GM11168 (cell line): ENCODE measurements around the gene C1RL.
"Not testable (repeated sequence)": the region's sequence is repeated elsewhere in the genome, so short reads cannot be mapped to it uniquely, and the experiment has no call there.

ENCODE experiments used
- in situ Hi-C: fragments of 300-500 bp; cut with MboI; formaldehyde crosslinking; loops from one replicate; pipeline ENCODE4 v1.12.0; 2022; ENCODE audit warnings: low sequenced_read_pairs; ENCODE audit not compliant: unreplicated experiment

Gene C1RL

GRCh38 chr12:7117670-7118069, 8.7 kb upstream of the C1RL start:
- in situ Hi-C loops, result no loop called here

- in situ Hi-C loops, result no loop called here
Observed at GRCh38 chr12:7116916-7117315, 7.9 kb upstream of the C1RL start.

GRCh38 chr12:7116196-7116595, 7.2 kb upstream of the C1RL start:
- in situ Hi-C loops, result no loop called here

- in situ Hi-C loops, result no loop called here
Observed at GRCh38 chr12:7114851-7115250, 5.8 kb upstream of the C1RL start.

GRCh38 chr12:7114008-7114407, 5.0 kb upstream of the C1RL start:
- in situ Hi-C loops, result no loop called here

- in situ Hi-C loops, result no loop called here
Observed at GRCh38 chr12:7113389-7113871, 4.4 kb upstream of the C1RL start.

- in situ Hi-C loops, result no loop called here
Observed at GRCh38 chr12:7112041-7112440, 3.0 kb upstream of the C1RL start.

- in situ Hi-C loops, result no loop called here
Observed at GRCh38 chr12:7110661-7111060, 1.6 kb upstream of the C1RL start.

- in situ Hi-C loops, result no loop called here
Observed at GRCh38 chr12:7109572-7109920, 532 bp upstream of the C1RL start.

- in situ Hi-C loops, result no loop called here
Observed at GRCh38 chr12:7108003-7108795, 815 bp downstream of the C1RL start.

- in situ Hi-C loops, result no loop called here
Observed at GRCh38 chr12:7107636-7108002, 1.4 kb downstream of the C1RL start.

- in situ Hi-C loops, result not testable (repeated sequence)
Observed at GRCh38 chr12:7107181-7107580, 1.8 kb downstream of the C1RL start.

- in situ Hi-C loops, result no loop called here
Observed at GRCh38 chr12:7106082-7106481, 2.9 kb downstream of the C1RL start.

- in situ Hi-C loops, result no loop called here
Observed at GRCh38 chr12:7103837-7104584, 5.0 kb downstream of the C1RL start.

- in situ Hi-C loops, result no loop called here
Observed at GRCh38 chr12:7102582-7102981, 6.4 kb downstream of the C1RL start.

GRCh38 chr12:7101694-7102131, 7.3 kb downstream of the C1RL start:
- in situ Hi-C loops, result no loop called here

- in situ Hi-C loops, result no loop called here
Observed at GRCh38 chr12:7101047-7101693, 7.8 kb downstream of the C1RL start.

- in situ Hi-C loops, result no loop called here
Observed at GRCh38 chr12:7100239-7100638, 8.8 kb downstream of the C1RL start.

GRCh38 chr12:7099290-7099996, 9.6 kb downstream of the C1RL start:
- in situ Hi-C loops, result no loop called here

GRCh38 chr12:7096979-7097378, 12.0 kb downstream of the C1RL start:
- in situ Hi-C loops, result no loop called here
